Omental fat pad (tissue), 4 donors: ENCODE results near the gene EFCAB14. TPM values are rescaled to one million over a fixed set of nuclear protein-coding genes. Genes with fewer than 3 reads are reported as not detected.
"Not testable (repeated sequence)": the region's sequence is repeated elsewhere in the genome, so short reads cannot be mapped to it uniquely, and the experiment has no call there.

ENCODE experiments used
- ATAC-seq: fragments of 150-250 bp; one replicate; pipeline ENCODE4 v1.9.1; 2016; ENCODE audit warnings: mild to moderate bottlenecking, moderate library complexity; ENCODE audit not compliant: low FRiP score
- DNase-seq: peaks from one replicate; pipeline ENCODE4 v3.0.0-alpha.2; 2019; ENCODE audit warnings: low spot score
- CTCF ChIP-seq, 3 donors: fragments of 450-650 bp; IDR thresholded peaks; one replicate each; pipeline ENCODE4 v1.5.1; 2016 to 2017; ENCODE audit warnings: antibody characterized with exemption in 3 of 3, mild to moderate bottlenecking in 3 of 3, moderate library complexity in 2 of 3
- total RNA-seq, 4 donors: library from RNA; depleted of rRNA; stranded (reverse); fragments of >200 nt; gene quantifications; one replicate each; pipeline ENCODE4 v1.1.0, GENCODE V29; 2016

The EFCAB14 gene
- total RNA-seq, 4 donors from 2014 or later, result 91.4 to 144 (median 103) TPM

- no peak for TF ChIP-seq CTCF (IDR thresholded peaks at IDR 0.05)
- ATAC-seq, result no peak
- no peak for DNase-seq
Observed at GRCh38 chr1:46659307-46659870, 59.5 kb downstream of the EFCAB14 start.

GRCh38 chr1:46657775-46658174, 61.1 kb downstream of the EFCAB14 start:
- no peak for ATAC-seq
- no peak for DNase-seq
- no peak for TF ChIP-seq CTCF (IDR thresholded peaks at IDR 0.05)

- no peak for TF ChIP-seq CTCF (IDR thresholded peaks at IDR 0.05)
- ATAC-seq (no peak), DNase-seq (no peak)
Observed at GRCh38 chr1:46656643-46657042, 62.3 kb downstream of the EFCAB14 start.

- DNase-seq, result no peak
- TF ChIP-seq CTCF (IDR thresholded peaks at IDR 0.05), result no peak
- ATAC-seq, result no peak
Observed at GRCh38 chr1:46655848-46656247, 63.1 kb downstream of the EFCAB14 start.

- not testable (repeated sequence) for ATAC-seq, DNase-seq
Observed at GRCh38 chr1:46654698-46655097, 64.2 kb downstream of the EFCAB14 start.

GRCh38 chr1:46654012-46654411, 64.9 kb downstream of the EFCAB14 start:
- no peak for TF ChIP-seq CTCF (IDR thresholded peaks at IDR 0.05)
- DNase-seq (no peak), ATAC-seq (no peak)

GRCh38 chr1:46653405-46653958, 65.4 kb downstream of the EFCAB14 start:
- TF ChIP-seq CTCF (IDR thresholded peaks at IDR 0.05), result no peak
- DNase-seq (no peak), ATAC-seq (no peak)
